GM18868 (cell line): ENCODE data around the gene AIMP2.
"Not testable (repeated sequence)": the region's sequence is repeated elsewhere in the genome, so short reads cannot be mapped to it uniquely, and the experiment has no call there.

Experiments
- ATAC-seq: cut with Tn5 transposase; IDR thresholded peaks from one replicate; pipeline ENCODE4 v1.9.1; 2021; ENCODE audit warnings: mild to moderate bottlenecking, moderate library complexity; ENCODE audit not compliant: unreplicated experiment

AIMP2 gene

DNA sequence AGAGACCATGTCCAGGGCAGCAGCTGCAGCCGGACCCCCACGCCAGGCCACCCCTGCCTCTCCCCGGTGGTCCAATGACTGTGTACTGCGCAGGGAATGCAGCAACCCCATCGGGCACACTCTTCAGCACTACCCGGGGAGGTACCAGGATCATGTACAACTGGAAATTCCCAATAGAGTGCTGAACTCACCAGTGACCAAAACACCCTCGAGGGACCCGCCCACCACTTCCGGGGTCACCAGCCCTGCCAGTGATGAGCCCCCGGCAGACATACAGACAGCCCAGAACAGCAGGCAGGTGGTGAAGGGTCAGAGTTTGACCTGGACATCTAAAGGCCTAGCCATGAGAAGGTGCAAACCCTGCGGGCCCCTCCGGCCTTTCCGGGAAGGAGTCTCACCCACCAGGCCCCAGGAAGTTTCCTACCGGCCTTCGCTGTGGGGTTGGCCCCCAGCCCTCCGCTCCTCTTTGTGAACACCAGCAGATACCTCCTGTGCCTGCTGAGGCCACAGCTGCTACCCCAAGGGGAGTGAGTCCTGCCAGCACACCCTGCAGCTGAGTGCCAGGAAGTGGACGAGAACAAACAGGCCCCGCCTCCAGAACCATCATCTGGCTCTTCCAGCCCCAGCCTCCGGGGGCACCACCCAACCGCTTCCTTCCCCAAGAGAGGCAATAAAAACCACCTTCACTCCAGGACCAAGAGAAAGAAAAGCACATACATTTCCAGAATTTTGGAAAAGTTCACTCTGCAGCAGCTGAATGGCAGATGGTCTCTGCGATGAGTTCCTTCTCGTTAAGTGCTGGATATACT, 17.1 kb downstream of the AIMP2 start:
- peak; percentile 91 for ATAC-seq

DNA sequence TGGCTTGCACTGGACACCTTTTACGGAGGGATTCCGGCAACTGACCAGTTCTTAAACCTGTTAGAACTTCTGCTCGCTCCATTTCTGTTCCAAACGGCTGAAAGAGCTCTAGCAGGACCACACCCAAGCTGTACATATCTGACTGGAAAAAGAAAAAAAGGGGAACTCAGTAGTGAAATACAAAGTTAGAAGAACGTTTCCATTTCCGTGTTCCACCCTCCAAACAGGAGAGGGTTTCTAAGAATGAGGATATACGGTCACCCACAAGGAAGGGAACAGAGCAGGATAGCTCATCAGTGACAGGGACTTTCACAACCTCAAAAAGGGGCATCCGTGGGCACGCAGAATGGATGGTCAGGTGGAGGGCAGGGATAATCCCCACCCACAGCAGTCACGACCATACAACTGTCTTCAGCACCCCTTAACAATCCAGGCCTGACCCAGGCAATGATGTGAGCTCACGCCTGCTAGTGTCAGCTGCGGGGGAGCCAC, 17.8 kb downstream of the AIMP2 start:
- no peak for ATAC-seq

DNA sequence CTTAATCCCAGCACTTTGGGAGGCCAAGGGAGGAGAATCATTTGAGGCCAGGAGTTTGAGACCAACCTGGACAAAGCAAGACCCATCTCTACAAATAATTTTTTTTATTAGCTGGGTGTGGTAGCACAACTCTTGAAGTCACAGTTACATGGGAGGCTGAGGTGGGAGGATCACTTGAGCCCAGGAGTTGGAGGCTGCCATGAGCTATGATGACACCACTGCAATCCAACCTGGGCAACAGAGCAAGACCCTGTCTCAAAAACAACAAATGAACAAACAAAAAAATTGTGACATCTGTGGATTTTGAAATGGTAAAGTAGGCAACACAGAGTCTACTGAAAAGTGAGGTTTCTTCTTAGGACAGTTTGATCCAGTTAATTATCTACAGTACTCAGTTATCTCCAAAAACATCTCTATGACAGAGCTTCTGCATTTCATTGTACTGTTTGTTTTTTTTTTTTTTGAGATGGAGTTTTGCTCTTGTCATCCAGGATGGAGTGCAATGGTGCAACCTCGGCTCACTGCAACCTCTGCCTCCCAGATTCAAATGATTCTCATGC, 18.8 kb downstream of the AIMP2 start:
- no peak for ATAC-seq

DNA sequence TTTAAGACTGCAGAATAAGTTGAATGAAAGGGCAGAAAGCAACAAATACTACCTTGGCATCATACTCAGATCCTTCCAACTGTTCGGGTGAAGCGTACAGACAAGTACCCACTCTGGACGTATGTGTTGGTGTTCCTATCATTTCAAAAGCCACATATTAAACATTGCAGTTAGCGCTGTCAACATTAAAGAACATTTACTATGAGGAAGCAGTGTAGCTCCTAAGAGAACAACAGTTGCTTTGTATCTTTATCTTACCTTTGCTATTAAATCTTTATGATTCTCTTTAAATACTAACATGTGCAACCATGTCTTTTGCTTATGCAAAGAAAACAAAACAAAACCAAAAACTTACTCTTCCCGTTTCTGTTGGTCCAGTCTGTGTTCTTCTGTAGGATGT, 19.5 kb downstream of the AIMP2 start:
- ATAC-seq: no peak

DNA sequence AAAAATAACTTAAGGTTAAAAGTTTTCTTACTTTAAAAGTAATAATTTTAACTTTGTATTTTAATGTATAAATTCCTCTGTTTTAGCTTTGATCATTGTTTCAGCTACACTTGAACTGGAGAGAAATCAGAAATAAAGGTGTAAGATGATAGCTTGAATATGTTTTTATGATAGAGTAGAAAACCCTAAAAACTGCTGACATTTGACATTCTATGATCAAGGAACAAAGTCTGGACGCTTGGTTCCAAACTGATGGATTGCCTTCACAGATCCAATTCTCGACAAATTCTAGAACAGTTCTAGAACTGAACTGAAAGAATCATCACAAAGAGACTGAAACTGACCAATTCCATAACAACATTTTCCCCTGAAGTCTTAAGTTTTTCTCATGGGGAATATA, 21.9 kb downstream of the AIMP2 start, which contains the start of gene ANKRD61:
TSS of gene ANKRD61 (plus strand) at position 389 of the 400 bp plus-strand sequence. CDS start at position 389, 0 bp downstream.
- no peak for ATAC-seq

DNA sequence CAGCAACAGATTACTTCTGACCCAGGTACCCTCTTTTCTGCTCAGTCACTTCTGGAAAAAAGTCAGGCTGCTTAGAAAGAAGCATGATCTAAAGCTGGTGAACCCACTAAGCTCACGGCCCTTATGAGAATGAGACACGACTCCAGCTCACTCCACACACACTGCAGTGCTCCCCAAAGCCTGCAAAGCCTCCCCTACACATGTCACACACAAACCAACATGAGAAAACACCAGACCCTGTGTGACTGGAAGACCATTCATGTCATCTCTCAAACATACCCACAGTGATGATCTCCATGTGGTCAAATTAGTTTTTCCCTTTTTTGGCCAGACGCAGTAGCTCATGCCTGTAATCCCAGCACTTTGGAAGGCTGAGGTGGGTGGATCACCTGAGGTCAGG, 22.5 kb downstream of the AIMP2 start:
- ATAC-seq: no peak

DNA sequence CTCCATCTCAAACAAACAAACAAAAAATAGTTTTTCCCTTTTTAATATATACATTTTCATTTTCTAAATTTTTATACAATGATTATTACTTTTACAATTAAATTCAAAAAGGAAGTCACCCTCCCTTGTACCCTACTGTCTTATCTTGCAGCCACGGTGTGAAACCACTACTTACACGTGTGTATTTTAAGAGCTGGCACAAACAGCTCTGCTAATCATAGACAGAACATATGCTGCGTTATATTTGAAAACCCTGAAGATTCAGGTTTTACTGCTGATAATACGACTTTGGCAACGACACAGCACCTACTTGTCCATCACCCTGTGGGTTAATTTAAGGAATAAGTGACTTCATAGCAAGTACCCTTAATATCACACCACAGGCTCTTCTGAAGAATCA, 23.1 kb downstream of the AIMP2 start:
- no peak for ATAC-seq

DNA sequence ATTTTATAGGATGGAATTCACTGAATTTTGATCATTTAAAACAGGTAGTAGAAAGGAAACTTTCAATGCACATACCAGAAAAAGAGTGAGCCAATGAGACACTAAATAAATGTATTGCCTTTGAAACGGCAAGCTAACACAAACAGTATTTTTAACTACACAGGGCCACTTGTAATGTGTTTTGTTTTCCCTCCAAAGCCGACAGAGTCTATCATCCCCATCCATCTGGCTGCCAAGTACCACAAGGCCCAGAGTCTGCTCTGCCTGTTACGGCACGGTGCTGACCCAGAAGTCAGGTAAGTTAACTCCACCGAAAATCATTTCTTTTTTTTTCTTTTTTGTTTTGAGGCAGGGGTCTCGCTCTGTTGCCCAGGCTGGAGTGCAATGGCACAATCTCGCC, 23.6 kb downstream of the AIMP2 start:
- ATAC-seq: no peak

DNA sequence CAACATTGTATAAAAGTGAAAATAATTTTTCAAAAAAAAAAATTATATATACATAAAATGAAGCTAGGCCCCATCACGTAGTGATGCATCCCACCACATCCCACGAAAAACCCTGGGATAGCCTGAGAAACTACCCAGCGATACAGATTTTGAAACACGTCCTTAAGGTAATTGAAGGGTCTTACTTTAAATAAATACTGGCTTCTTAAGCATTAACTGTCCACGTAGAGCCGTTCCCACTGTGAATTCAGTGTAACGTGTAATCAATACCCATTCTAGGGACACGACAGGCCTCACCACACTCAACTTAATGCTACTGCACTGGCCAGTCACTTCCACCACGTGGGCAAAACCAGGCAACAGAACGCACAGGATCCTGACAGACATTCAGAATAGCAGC, 26.1 kb downstream of the AIMP2 start:
- ATAC-seq: no peak

DNA sequence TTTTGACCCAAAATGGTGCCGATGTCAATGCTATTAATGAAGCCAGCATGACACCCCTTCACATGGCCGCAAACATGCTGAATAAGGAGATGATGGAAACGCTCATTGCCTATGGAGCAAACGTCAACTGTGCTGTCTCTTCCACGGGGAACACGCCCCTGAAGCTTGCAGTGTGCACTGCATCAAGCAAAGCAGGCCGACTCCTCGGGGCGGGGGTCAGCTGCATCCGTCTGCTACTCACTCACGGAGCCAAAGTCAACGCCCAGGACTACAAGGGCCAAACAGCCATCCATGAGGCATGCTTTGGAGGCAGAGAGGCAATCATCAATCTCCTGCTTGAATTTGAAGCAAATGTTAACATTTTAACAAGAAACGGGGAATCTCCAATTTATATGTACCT, 26.6 kb downstream of the AIMP2 start:
- no peak for ATAC-seq

DNA sequence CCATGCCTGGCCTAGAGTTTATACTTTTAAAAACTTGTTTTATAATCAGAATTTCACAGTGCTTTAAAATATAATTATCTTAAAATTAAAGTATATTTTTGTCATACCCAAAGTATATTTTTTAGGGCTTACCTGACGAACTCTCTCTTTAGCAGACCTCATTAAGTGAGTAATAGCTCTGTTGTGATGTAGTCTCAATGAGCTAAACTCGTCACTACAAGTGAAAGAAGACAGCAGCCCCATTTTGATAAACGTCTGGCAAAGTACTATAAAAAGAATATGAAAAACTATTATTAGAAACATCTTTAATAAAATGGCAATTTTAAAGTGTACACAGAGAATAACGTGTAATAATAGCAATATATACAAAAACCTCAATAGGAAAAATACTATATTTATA, 40.7 kb downstream of the AIMP2 start:
- no peak for ATAC-seq

DNA sequence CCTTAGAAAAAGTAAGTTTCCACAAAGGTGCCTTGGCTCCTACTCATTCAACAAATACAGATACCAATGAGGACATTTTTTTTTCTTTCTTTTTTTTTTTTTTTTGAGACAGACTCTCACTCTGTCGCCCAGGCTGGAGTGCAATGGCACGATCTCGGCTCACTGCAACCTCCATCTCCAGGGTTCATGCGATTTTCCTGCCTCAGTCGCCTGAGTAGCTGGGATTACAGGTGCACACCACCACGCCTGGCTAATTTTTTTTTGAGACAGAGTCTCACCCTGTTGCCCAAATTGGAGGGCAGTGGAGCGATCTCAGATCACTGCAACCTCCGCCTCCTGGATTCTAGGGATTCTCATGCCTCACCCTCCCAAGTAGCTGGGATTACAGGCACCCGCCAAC, 42.1 kb downstream of the AIMP2 start:
- ATAC-seq: not testable (repeated sequence)

DNA sequence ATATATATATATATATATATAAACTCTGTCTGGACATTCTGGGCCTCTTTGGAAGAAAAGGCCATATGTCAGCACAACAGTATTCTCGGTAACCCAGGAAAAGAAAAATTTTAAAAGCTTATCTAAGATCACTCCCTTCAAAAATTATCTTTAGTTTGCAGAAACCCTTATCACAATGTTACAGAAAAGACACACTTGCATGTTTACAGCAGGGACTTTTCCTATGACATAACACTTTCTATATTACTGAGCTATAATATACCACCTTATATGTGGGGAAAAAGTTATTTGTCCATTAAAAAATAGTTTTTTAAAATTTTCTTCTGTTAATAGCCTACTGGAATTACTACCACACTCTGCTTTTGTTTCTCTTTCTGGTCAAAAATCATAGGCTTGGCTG, 47.5 kb downstream of the AIMP2 start:
- ATAC-seq: no peak

DNA sequence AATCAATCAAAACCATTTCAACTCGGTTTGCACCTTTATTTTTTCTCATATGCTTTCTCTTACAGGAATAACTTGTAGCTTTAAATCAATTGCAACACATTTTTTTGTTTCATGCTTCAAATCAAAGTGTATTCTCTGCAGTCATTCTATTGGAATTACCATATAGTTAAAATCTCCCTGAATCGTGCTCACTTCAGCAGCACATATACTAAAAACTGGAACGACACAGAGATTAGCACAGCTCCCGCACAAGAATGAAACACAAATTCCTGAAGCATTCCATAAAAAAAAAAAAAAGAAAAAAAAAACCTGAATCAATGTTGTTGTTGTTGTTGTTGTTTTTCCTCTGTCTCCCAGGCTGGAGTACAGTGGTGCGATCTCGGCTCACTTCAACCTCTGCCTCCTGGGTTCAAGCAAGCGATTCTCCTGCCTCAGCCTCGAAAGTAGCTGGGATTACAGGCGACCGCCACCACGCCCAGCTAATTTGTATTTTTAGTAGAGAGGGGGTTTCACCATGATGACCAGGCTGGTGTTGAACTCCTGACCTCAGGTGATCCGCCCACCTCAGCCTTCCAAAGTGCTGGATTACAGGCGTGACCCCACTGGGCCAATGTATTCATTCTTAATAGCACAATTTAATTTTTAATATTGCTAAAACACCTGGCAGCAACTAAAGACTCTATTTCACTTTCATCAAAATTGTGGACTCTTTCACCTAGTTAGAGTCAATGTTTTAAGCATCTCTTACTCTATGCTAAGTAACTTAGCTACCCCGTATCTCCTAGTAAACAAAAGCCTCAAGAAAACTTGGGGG, 48.5 kb downstream of the AIMP2 start:
- no peak for ATAC-seq

DNA sequence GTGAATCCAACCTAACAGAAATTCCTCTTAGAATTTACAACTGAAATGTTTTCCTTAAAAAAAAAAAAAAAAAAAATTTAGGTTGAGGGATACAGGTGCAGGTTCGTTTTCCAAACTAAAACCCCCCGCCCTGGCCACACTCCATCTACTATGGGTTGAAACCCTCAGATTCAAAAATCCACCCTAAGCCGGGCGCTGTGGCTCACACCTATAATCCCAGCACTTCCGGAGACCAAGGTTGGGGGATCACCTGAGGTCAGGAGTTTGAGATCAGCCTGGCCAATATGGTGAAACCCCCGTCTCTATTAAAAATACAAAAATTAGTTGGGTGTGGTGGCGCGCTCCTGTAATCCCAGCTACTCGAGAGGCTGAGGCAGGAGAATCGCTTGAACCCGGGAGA, 50.9 kb downstream of the AIMP2 start:
- not testable (repeated sequence) for ATAC-seq

DNA sequence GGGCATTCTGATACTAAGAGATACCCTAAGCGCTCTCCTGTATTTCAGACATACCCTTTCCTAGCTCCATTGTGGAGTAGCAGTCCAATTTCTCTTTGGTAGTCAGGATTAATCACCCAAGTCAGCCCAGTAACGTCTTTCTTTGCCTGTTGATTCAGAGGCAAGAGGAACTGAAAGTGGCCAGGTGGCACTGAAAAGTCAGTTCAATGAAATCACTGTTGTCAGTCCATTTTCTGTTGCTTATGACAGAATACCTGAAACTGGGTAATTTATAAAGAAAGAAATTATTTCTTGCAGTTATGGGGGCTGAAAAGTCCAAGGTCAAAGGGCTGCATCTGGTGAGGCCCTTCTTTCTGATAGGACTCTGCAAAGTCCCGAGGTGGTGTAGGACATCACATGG, 62.3 kb downstream of the AIMP2 start:
- peak; percentile 86 for ATAC-seq
